OCI-LY7 (cell line): ENCODE measurements around the gene DTYMK.

ENCODE experiments used
- EZH2phosphoT487 ChIP-seq: fragments of 200-600 bp; sonication (generic); IDR thresholded peaks from 2 replicates; pipeline ENCODE4 v1.6.1; 2018; ENCODE audit warnings: low read depth, borderline replicate concordance, mild to moderate bottlenecking, mixed run types, antibody characterized with exemption, low read length, moderate library complexity, mixed read lengths
- TF ChIP-seq, protein P1 (sequence below): fragments of 200-600 bp; sonication (generic); conservative IDR thresholded peaks from 2 replicates; pipeline ENCODE4 v1.5.1; 2014; ENCODE audit warnings: mild to moderate bottlenecking, antibody characterized with exemption, low read length, moderate library complexity, mixed read lengths

DNA sequence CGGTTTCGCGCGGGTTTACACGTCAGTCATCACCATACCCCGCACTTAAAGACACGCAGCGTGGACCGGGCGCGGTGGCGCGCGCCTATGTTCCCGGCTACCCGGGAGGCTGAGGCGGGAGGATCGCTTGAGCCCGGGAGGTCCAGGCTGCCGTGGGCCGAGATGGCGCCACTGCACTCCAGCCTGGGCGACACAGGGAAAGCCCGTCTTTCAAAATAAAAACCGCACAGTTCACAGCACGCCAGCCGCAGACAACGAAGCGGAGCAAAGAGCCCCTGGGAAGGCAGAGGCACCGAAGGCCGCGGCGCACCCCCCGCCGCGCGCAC lies 328 bp downstream of the DTYMK start:
- TF ChIP-seq, protein P1, sequence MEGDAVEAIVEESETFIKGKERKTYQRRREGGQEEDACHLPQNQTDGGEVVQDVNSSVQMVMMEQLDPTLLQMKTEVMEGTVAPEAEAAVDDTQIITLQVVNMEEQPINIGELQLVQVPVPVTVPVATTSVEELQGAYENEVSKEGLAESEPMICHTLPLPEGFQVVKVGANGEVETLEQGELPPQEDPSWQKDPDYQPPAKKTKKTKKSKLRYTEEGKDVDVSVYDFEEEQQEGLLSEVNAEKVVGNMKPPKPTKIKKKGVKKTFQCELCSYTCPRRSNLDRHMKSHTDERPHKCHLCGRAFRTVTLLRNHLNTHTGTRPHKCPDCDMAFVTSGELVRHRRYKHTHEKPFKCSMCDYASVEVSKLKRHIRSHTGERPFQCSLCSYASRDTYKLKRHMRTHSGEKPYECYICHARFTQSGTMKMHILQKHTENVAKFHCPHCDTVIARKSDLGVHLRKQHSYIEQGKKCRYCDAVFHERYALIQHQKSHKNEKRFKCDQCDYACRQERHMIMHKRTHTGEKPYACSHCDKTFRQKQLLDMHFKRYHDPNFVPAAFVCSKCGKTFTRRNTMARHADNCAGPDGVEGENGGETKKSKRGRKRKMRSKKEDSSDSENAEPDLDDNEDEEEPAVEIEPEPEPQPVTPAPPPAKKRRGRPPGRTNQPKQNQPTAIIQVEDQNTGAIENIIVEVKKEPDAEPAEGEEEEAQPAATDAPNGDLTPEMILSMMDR = no peak
- no peak for TF ChIP-seq EZH2phosphoT487
